Fibroblast of lung (primary cell): Measurements from ENCODE around the gene TUBA4A. TPM values are rescaled to one million over a fixed set of nuclear protein-coding genes. Genes with fewer than 3 reads are reported as not detected.
A peak's percentile ranks its signal among the peaks of the same experiment; 100 is the strongest.

ENCODE experiments used
- DNase-seq, 2 donors: peaks; one replicate each; pipeline versions ENCODE4 v3.0.0 to v3.0.0-alpha.2; 2010; ENCODE audit warnings: low read depth in 2 of 2
- H2AFZ ChIP-seq: 2 replicates; pipeline ENCODE4 v1.5.1; 2012; ENCODE audit warnings: low read length, control low read depth, inconsistent platforms
- H3K27ac ChIP-seq: 2 replicates; pipeline ENCODE4 v1.5.1; 2011; ENCODE audit warnings: low read length, control low read depth; ENCODE audit not compliant: insufficient read depth
- H3K27me3 ChIP-seq: 2 replicates; pipeline ENCODE4 v1.5.1; 2011; ENCODE audit warnings: mild to moderate bottlenecking, low read length; ENCODE audit not compliant: control insufficient read depth, insufficient read depth
- H3K36me3 ChIP-seq: 2 replicates; pipeline ENCODE4 v1.5.1; 2011; ENCODE audit warnings: low read length; ENCODE audit not compliant: control insufficient read depth, insufficient read depth
- H3K4me1 ChIP-seq: 2 replicates; pipeline ENCODE4 v1.5.1; 2011; ENCODE audit warnings: low read length; ENCODE audit not compliant: control insufficient read depth, insufficient read depth; ENCODE audit errors: extremely low read depth
- H3K4me2 ChIP-seq: 2 replicates; pipeline ENCODE4 v1.5.1; 2011; ENCODE audit warnings: low read length, control low read depth; ENCODE audit not compliant: insufficient read depth; ENCODE audit errors: extremely low read depth
- H3K4me3 ChIP-seq, 4 experiments: fragments of 200-600 bp in 1 of 4; sonication (generic) in 1 of 4; replicated peaks in 1 of 4; 2 replicates each; pipeline ENCODE4 v1.5.1; 2011 to 2016; ENCODE audit warnings: low read length in 4 of 4, low read depth in 3 of 4, mild to moderate bottlenecking in 3 of 4, control low read depth in 2 of 4, inconsistent platforms in 1 of 4, mixed read lengths in 1 of 4; ENCODE audit not compliant: insufficient read depth in 1 of 4; ENCODE audit errors: control extremely low read depth in 1 of 4
- H3K79me2 ChIP-seq: 2 replicates; pipeline ENCODE4 v1.5.1; 2012; ENCODE audit warnings: mild to moderate bottlenecking, low read length, inconsistent platforms; ENCODE audit not compliant: control insufficient read depth, insufficient read depth
- H3K9ac ChIP-seq: 2 replicates; pipeline ENCODE4 v1.5.1; 2011; ENCODE audit warnings: mild to moderate bottlenecking, low read length, control low read depth; ENCODE audit not compliant: insufficient read depth
- H3K9me3 ChIP-seq: 2 replicates; pipeline ENCODE4 v1.5.1; 2012; ENCODE audit warnings: low read depth, low read length; ENCODE audit not compliant: control insufficient read depth, insufficient read depth
- H4K20me1 ChIP-seq: 2 replicates; pipeline ENCODE4 v1.5.1; 2011; ENCODE audit warnings: low read length; ENCODE audit not compliant: control insufficient read depth, insufficient read depth; ENCODE audit errors: extremely low read depth
- CTCF ChIP-seq, 2 donors: IDR thresholded peaks in 1 of 2; conservative IDR thresholded peaks in 1 of 2; 1 replicate in 1 of 2; 2 replicates in 1 of 2; pipeline ENCODE4 v1.5.1; 2011 to 2012; ENCODE audit warnings: low read length in 2 of 2, control low read depth in 1 of 2, inconsistent platforms in 1 of 2, low read depth in 1 of 2, mild to moderate bottlenecking in 1 of 2
- EZH2 ChIP-seq: IDR thresholded peaks from 2 replicates; pipeline ENCODE4 v1.5.1; 2012; ENCODE audit warnings: low read length, control low read depth, mild to moderate bottlenecking; ENCODE audit errors: missing control alignments
- polyA plus RNA-seq, 2 donors: library from polyadenylated mRNA; depleted of rRNA in 1 of 2; stranded (reverse) in 1 of 2; unstranded in 1 of 2; fragments of >200 nt; gene quantifications; 2 replicates each; pipeline ENCODE4 v1.2.1, GENCODE V29; 2011 to 2012; ENCODE audit warnings: missing spikeins in 1 of 2
- total RNA-seq: library from RNA; depleted of rRNA; stranded (reverse); fragments of >200 nt; gene quantifications from 2 replicates; pipeline ENCODE4 v1.2.1, GENCODE V29; 2014

TUBA4A gene
- total and polyA plus RNA-seq, 2 donors (not counting 1 experiment from before 2014, with no cell fraction given), result 5.6 to 14.7 TPM

GRCh38 chr2:219218732-219219701 is 34.7 kb downstream of the TUBA4A start, which contains the start of gene ABCB6:
Gene ABCB6 (minus strand): TSS chr2:219218958. CDS start chr2:219218673, 285 bp downstream.
- peak within 1 kb of the TSS; percentile 43 to 65 (median 53) for H3K4me3 ChIP-seq
- H3K27me3 ChIP-seq, result no peaks in the 10 kb centered on the region
- H2AFZ ChIP-seq, result peak within 1 kb of the TSS; percentile 9
- peaks cover 13% of the 10 kb centered on the region for H3K4me1 ChIP-seq
- H3K79me2 ChIP-seq, result no peaks in the 10 kb centered on the region
- H3K36me3 ChIP-seq, result peaks cover 22% of the 10 kb centered on the region
- peak within 1 kb of the TSS; percentile 87 for H3K27ac ChIP-seq
- DNase-seq, result peak; percentile 90 to 94
- H3K9me3 ChIP-seq, result no peaks in the 10 kb centered on the region
- TF ChIP-seq CTCF (conservative IDR thresholded peaks at IDR 0.05 in 1 of 2, IDR thresholded peaks at IDR 0.05 in 1 of 2; ENCODE audit: low read depth in 1 of 2, low read length in 2 of 2), result no peak
- no peak for TF ChIP-seq EZH2
- peak within 1 kb of the TSS; percentile 74 for H3K9ac ChIP-seq
- no peaks in the 10 kb centered on the region for H4K20me1 ChIP-seq
- H3K4me2 ChIP-seq, result peak within 1 kb of the TSS; percentile 74

- Histone ChIP-seq H3K4me1 (peaks cover 13% of the 10 kb centered on the region), H3K36me3 (peaks cover 23% of the 10 kb centered on the region), H3K27me3 (no peaks in the 10 kb centered on the region), H3K4me3 (peak overlapping the region; percentile 43 to 65 (median 53)), H3K9me3 (no peaks in the 10 kb centered on the region), H3K27ac (peak overlapping the region; percentile 87), H4K20me1 (no peaks in the 10 kb centered on the region), H2AFZ (peak overlapping the region; percentile 9), H3K4me2 (peak overlapping the region; percentile 74), H3K9ac (peak overlapping the region; percentile 74), H3K79me2 (no peaks in the 10 kb centered on the region)
- TF ChIP-seq CTCF (conservative IDR thresholded peaks at IDR 0.05 in 1 of 2, IDR thresholded peaks at IDR 0.05 in 1 of 2; ENCODE audit: low read depth in 1 of 2, low read length in 2 of 2), result no peak
- TF ChIP-seq EZH2, result no peak
- DNase-seq, result peak; percentile 69 to 81
These were observed 35.4 kb downstream of the TUBA4A start for GRCh38 chr2:219218217-219218731.

- Histone ChIP-seq H2AFZ (no peak overlapping the region), H3K27me3 (no peaks in the 10 kb centered on the region), H3K36me3 (peaks cover 29% of the 10 kb centered on the region), H3K4me3 (no peak overlapping the region), H3K79me2 (no peaks in the 10 kb centered on the region), H3K27ac (no peak overlapping the region), H3K9ac (no peak overlapping the region), H3K9me3 (no peaks in the 10 kb centered on the region), H3K4me2 (no peak overlapping the region), H4K20me1 (no peaks in the 10 kb centered on the region), H3K4me1 (peaks cover 13% of the 10 kb centered on the region)
- DNase-seq, result no peak
- TF ChIP-seq CTCF (conservative IDR thresholded peaks at IDR 0.05 in 1 of 2, IDR thresholded peaks at IDR 0.05 in 1 of 2; ENCODE audit: low read depth in 1 of 2, low read length in 2 of 2), result no peak
- no peak for TF ChIP-seq EZH2
These were observed 37.2 kb downstream of the TUBA4A start for GRCh38 chr2:219216535-219216915.
